GM19193 (cell line): Measurements from ENCODE around the gene PLCL1.

Experiments used
- POLR2A ChIP-seq: IDR thresholded peaks from 4 replicates; pipeline ENCODE4 v1.6.1; 2011; ENCODE audit not compliant: insufficient read depth, insufficient read length; ENCODE audit errors: extremely low read depth

The PLCL1 gene

DNA sequence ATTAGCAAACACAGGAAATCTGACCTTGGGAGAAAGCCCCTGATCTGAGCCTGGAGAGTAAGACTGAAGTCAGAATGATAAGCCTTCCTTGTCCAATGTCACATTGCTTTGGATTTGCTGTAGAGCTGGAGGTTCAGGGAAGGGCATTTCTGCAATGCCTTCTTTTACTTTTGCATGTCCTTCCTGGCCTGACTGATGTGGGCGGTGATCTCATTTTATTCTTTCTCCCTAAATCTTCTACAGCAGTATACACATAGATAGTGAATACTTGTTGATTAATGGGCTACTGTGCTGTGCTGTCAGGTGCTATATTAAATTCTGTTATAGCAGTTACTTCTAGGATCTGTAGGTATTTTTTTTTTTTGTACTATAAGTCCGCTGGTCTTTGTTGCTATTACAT lies 62.6 kb downstream of the PLCL1 start:
- TF ChIP-seq POLR2A = no peak

GRCh38 chr2:197867624-197868023 lies 63.2 kb downstream of the PLCL1 start:
- no peak for TF ChIP-seq POLR2A

DNA sequence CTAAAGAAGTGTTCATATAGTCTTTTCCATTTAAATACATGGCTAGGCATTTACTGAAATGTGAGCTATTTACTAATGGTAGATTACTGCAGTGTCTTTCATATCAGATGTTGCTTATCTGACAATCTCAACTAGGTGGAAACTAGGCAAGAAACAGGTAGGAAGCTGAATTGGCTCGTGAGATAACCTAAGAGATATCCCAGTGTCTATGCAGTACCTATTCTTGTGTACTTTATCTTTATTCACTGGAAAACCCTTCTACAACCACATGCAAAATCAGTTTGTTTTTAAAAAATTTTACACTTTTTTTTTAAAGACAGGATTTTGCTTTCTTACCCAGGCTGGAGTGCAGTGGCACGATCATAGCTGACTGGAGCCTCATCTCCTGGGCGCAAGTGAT lies 63.8 kb downstream of the PLCL1 start:
- TF ChIP-seq POLR2A = no peak

GRCh38 chr2:197869041-197869440 lies 64.6 kb downstream of the PLCL1 start:
- TF ChIP-seq POLR2A = no peak

GRCh38 chr2:197869501-197870111 lies 65.2 kb downstream of the PLCL1 start:
- no peak for TF ChIP-seq POLR2A

DNA sequence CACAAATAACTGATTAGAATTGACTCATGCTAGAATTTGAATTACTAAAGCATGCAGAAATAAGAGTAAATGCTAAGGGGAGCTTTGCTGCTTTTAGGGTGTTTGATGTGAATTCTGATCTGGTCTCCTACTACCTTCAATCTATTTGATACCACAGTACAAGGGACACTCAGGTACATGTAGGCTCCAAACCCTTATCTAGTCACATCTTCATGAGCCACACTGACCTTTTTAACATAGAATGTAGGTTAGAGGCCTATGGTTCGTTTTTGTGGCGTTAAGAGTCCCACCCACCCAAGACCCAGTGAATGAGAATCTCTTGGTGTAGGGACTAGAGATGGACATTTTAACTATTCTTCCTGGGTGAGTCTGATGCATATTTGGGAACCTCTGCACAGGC lies 65.7 kb downstream of the PLCL1 start:
- no peak for TF ChIP-seq POLR2A

DNA sequence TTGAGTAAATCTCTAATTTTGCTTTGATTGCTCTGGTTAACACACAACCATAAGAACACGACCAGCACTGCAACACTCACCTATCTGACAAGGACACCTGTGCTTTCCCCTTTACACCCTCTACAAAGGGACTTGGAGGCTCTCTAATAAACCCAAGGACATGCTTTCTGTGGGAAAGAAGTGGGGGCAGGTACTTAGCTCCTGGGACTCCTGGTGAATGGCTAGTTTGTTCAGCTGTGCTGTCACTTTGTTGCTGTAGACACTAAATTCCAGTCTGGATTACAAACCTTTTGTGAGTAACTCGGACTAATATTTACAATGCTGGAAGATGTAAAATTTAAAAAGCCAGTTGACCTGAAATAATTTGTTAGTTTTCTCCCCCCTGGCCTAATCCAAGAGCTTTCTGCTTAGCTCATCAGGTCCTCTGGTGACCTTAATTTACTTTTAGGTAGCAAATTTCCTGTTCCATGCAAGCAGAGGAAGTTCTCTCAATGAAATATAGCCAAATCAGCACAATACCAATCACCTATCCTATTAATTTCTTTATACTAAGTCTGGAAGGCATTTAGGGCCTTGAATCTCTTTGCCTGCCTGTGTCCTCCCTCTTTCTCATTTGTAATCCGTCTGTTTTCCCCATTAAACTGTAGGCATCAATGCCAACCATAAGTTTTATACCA lies 67.5 kb downstream of the PLCL1 start:
- TF ChIP-seq POLR2A = no peak

GRCh38 chr2:197873293-197873701 lies 68.9 kb downstream of the PLCL1 start:
- TF ChIP-seq POLR2A = no peak

GRCh38 chr2:197875763-197876162 lies 71.4 kb downstream of the PLCL1 start:
- no peak for TF ChIP-seq POLR2A

DNA sequence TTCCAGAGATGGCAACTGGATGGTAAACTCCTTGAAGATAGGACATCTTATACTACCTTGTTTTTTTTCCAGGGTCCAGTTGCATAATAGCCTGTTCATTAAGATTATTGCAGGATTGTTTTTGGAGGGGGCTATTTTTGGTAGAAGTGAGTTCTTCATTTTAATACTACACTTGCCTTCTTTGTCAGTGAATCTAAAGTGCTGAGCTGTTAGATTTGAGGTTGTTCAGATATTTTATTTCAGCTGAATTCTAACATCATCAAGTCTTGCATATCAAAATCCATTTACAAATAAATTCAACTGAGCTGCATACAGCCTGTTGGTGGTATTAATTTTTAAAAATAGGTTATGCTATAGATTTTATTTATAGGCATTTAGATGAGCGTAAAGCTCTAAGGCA lies 72.1 kb downstream of the PLCL1 start:
- TF ChIP-seq POLR2A = no peak

DNA sequence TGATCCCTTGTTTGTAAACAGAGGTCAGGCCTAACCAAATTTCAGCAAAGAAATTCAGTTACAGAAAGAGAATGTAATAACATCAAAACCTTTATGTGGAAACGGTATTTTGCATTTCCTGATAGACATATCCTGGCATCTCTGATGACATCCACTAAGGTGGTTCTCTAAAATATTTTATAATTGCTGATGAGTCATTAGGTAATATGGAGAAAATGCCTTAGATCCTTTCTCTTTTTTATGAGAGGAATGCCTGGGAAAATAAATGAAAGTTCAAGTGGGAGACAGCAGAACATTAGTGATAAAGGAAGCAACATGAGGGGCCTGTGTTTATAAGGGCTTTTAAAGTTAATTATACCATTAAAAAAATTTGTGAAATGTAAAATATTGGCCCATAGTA lies 72.6 kb downstream of the PLCL1 start:
- no peak for TF ChIP-seq POLR2A

DNA sequence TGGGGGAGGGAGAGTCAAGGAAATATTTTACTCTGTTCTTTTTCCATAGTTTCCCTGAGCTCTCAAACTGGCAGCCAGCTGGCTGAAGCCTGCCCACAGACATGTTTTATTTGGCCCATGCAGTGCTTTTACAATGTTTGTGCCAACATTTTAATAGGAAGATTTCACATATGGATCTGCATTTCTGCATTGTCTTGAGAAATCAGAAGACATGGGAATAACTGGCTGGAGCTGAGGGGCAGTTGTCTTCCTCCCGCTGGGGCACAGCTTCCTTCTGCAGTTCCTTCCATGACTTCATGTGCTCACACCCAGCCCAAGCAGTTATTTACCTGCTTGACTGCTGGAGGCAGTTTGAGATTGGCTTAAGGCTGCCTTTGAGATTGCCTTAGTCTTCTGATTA lies 74.4 kb downstream of the PLCL1 start:
- TF ChIP-seq POLR2A = no peak

DNA sequence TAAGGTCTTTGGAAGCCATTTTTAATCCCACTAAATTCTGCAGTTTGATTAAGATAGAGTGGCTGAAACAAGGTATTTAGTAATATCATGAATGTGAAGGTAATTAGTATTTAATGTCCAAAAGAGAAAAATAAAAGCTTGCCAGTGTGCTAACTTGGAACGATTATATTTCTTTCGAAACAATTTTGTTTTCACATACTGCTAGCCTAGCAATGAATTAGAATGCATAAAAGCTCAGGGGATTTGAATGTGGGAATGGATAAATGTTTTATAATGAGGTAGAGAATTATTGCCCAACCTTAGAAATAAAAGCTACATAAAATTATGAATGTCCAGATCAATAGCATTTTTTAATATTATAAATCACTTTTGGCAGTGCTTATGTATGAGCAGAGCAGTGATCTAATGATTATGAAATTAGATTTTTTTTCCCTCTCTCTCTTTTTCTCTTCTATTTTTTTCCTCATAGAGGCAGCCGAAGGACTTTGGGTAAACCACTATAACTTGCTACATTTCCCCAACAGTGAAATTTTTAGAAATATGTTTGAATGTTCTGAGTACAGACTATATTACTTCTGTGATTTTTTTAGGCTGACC lies 75.5 kb downstream of the PLCL1 start:
- TF ChIP-seq POLR2A = no peak

- no peak for TF ChIP-seq POLR2A
Observed at GRCh38 chr2:197883354-197884032, 79.1 kb downstream of the PLCL1 start.

DNA sequence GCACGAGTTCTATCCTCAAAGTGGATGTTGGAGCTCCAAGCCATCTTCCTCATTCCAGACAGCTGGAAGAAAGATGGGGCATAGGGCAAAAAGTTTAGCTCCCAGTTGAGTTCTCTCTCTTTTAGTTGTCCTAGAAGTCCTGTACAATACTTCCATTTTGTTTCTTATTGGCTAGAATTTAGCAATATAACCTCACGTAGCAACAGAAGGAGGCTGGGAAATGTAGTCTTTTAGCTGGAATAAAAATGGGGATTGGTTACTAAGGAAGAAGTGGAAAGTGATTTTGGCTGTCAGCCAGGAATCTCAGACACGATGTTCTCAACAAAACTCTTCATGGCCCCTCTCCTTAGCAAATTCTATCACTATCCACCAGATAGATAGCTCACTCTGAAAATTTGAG lies 79.9 kb downstream of the PLCL1 start:
- no peak for TF ChIP-seq POLR2A

DNA sequence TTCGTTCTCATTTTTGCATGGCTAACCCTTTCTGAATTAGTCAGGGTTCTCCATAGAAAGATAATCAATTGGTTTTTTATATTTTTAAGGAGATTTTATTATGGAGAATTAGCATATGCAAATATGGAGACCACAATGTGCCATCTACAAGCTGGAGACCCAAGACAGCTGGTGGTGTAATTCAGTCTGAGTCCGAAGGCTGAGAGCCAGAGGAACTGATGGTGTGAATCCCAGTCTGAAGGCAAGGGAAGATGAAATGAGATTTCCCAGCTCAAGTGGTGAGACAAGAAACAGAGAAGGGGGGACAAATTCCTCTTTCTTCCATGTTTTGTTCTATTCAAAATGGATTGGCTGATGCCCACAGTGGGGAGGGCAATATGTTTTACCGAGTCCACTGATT lies 80.7 kb downstream of the PLCL1 start:
- no peak for TF ChIP-seq POLR2A
